Measurements from ENCODE around the gene BAAT. TPM values are rescaled to one million over a fixed set of nuclear protein-coding genes. Genes with fewer than 3 reads are reported as not detected.
A peak's percentile ranks its signal among the peaks of the same experiment; 100 is the strongest.

The BAAT gene
- total and polyA plus RNA-seq, 2 of the 13 experiments (the other 11 are each of a cell fraction or from before 2014, with no cell fraction given), result 0.71 to 7.9 TPM

- TF ChIP-seq SOX13 (IDR thresholded peaks at IDR 0.05) (peak; percentile 66; the same call in 1 of the 2 replicates), SOX13 (CRISPR knock-in tag; conservative IDR thresholded peaks at IDR 0.05 in 1 of 2, IDR thresholded peaks at IDR 0.05 in 1 of 2) (peak in 1 of 2 experiments; percentile 91; a peak in 2 of 4 replicates), ZMYM4 (CRISPR knock-in tag; IDR thresholded peaks at IDR 0.05) (peak; percentile 84), SNAPC2 (CRISPR knock-in tag; IDR thresholded peaks at IDR 0.05) (no peak), ZNF780A (CRISPR knock-in tag; IDR thresholded peaks at IDR 0.05) (no peak), ZNF281 (CRISPR knock-in tag; IDR thresholded peaks at IDR 0.05; ENCODE audit: borderline replicate concordance) (peak; percentile 28; the same call in 1 of the 2 replicates), ZNF20 (CRISPR knock-in tag; IDR thresholded peaks at IDR 0.05) (no peak), ZNF841 (CRISPR knock-in tag; IDR thresholded peaks at IDR 0.05; ENCODE audit: borderline replicate concordance) (no peak), SMAD3 (CRISPR knock-in tag; IDR thresholded peaks at IDR 0.05) (peak; percentile 76; the same call in 1 of the 2 replicates), NFE2L2 (IDR thresholded peaks at IDR 0.05; ENCODE audit: low read length) (no peak), TCF7 (IDR thresholded peaks at IDR 0.05; ENCODE audit: low read depth) (peak; percentile 85), RORA (CRISPR knock-in tag; IDR thresholded peaks at IDR 0.05) (no peak), ELF1 (CRISPR knock-in tag; IDR thresholded peaks at IDR 0.05) (peak; percentile 47; the same call in 1 of the 2 replicates), GATA4 (IDR thresholded peaks at IDR 0.05; ENCODE audit: borderline replicate concordance, low read depth) (peak; percentile 70; the same call in 1 of the 2 replicates), ZBTB38 (CRISPR knock-in tag; IDR thresholded peaks at IDR 0.05) (0 out of 2 replicates have a peak, but pooled peaks have one; percentile 63), NR2F1 (CRISPR knock-in tag; IDR thresholded peaks at IDR 0.05) (0 out of 4 replicates have a peak, but pooled peaks of 1 of the 2 experiments have one; percentile 12), NFKBIZ (CRISPR knock-in tag; IDR thresholded peaks at IDR 0.05) (peak; percentile 84), PAX8 (CRISPR knock-in tag; IDR thresholded peaks at IDR 0.05; ENCODE audit: borderline replicate concordance) (no peak), ZNF572 (CRISPR knock-in tag; IDR thresholded peaks at IDR 0.05) (no peak), MIXL1 (CRISPR knock-in tag; IDR thresholded peaks at IDR 0.05) (peak; percentile 96), CTCF (CRISPR knock-in tag; IDR thresholded peaks at IDR 0.05) (no peak)
- TF ChIP-seq, protein P1, sequence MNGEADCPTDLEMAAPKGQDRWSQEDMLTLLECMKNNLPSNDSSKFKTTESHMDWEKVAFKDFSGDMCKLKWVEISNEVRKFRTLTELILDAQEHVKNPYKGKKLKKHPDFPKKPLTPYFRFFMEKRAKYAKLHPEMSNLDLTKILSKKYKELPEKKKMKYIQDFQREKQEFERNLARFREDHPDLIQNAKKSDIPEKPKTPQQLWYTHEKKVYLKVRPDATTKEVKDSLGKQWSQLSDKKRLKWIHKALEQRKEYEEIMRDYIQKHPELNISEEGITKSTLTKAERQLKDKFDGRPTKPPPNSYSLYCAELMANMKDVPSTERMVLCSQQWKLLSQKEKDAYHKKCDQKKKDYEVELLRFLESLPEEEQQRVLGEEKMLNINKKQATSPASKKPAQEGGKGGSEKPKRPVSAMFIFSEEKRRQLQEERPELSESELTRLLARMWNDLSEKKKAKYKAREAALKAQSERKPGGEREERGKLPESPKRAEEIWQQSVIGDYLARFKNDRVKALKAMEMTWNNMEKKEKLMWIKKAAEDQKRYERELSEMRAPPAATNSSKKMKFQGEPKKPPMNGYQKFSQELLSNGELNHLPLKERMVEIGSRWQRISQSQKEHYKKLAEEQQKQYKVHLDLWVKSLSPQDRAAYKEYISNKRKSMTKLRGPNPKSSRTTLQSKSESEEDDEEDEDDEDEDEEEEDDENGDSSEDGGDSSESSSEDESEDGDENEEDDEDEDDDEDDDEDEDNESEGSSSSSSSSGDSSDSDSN (CRISPR knock-in tag; IDR thresholded peaks at IDR 0.05), result no peak
- TF ChIP-seq, protein P2, sequence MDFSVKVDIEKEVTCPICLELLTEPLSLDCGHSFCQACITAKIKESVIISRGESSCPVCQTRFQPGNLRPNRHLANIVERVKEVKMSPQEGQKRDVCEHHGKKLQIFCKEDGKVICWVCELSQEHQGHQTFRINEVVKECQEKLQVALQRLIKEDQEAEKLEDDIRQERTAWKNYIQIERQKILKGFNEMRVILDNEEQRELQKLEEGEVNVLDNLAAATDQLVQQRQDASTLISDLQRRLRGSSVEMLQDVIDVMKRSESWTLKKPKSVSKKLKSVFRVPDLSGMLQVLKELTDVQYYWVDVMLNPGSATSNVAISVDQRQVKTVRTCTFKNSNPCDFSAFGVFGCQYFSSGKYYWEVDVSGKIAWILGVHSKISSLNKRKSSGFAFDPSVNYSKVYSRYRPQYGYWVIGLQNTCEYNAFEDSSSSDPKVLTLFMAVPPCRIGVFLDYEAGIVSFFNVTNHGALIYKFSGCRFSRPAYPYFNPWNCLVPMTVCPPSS (IDR thresholded peaks at IDR 0.05), result no peak
Measured at GRCh38 chr9:101354143-101354764, 30.6 kb downstream of the BAAT start (continued).

Measured in HepG2 (cell line).